ENCODE data around the gene MAN2B2. TPM values are rescaled to one million over a fixed set of nuclear protein-coding genes. Genes with fewer than 3 reads are reported as not detected.

MAN2B2 gene
- total RNA-seq, 1 experiment from 2014 or later: 5.9 TPM

DNA sequence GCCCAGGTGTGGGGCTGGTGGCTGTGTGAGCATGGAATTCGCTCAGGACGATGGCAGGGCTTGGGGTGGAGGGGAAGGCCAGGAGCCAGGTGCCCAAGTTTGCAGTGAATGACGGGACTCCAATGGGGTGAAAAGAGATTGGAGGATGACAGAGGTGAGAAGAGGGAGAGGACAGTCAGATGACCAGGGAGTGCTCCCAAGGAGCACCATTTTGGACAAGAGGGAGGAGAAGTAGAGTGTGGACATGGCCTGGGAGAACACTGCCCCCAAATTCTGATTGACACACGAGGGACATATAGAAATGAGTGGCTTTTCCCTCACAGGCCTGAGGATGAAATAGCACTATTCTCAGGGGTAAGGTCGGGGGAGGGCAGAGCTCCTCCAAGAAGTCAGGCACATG lies 72.2 kb downstream of the MAN2B2 start:
- Histone ChIP-seq H4K8ac (replicated peaks; ENCODE audit: insufficient read length, low read depth, low read length) (no peak overlapping the region), H3K27ac (ENCODE audit: insufficient read length, low read depth, low read length) (no peak overlapping the region), H3K4me2 (ENCODE audit: insufficient read depth, insufficient read length, low read length) (no peak overlapping the region), H3K23ac (ENCODE audit: insufficient read length, low read depth, low read length) (no peak overlapping the region), H3K27me3 (ENCODE audit: insufficient read depth, low read length) (no peaks in the 10 kb centered on the region), H4K91ac (ENCODE audit: insufficient read length, low read depth, low read length) (no peak overlapping the region), H2BK20ac (ENCODE audit: low read depth, low read length, poor library complexity, severe bottlenecking) (no peak overlapping the region), H2BK120ac (ENCODE audit: low read depth, low read length, poor library complexity, severe bottlenecking) (no peak overlapping the region), H2BK5ac (ENCODE audit: insufficient read length, low read length) (no peak overlapping the region), H3K18ac (ENCODE audit: insufficient read length, low read depth, low read length) (no peak overlapping the region), H3K79me2 (ENCODE audit: insufficient read depth, low read length) (no peaks in the 10 kb centered on the region), H3T11ph (ENCODE audit: low read length) (no peak overlapping the region), H3K9ac (ENCODE audit: extremely low read depth, insufficient read length, low read length) (no peak overlapping the region), H2BK15ac (ENCODE audit: low read depth, low read length) (no peak overlapping the region), H3K9me3 (ENCODE audit: control insufficient read depth, low read depth, low read length) (no peaks in the 10 kb centered on the region), H4K5ac (ENCODE audit: insufficient read length, low read depth, low read length) (no peak overlapping the region), H4K20me1 (ENCODE audit: control insufficient read depth, insufficient read depth, insufficient read length) (no peaks in the 10 kb centered on the region), H3K79me1 (ENCODE audit: insufficient read depth, low read depth, low read length, poor library complexity, severe bottlenecking) (no peaks in the 10 kb centered on the region), H3K14ac (ENCODE audit: insufficient read depth, low read length) (no peak overlapping the region), H3K23me2 (ENCODE audit: insufficient read length, low read depth, low read length, poor library complexity, severe bottlenecking) (no peaks in the 10 kb centered on the region), H2BK12ac (ENCODE audit: insufficient read length, low read depth, low read length) (no peak overlapping the region), H3K4me1 (ENCODE audit: insufficient read depth, low read length) (no peaks in the 10 kb centered on the region), H2AK5ac (ENCODE audit: insufficient read length, low read length) (no peak overlapping the region), H3K4ac (ENCODE audit: low read depth, low read length) (no peak overlapping the region), H2AFZ (ENCODE audit: low read length) (no peak overlapping the region), H3K56ac (ENCODE audit: insufficient read length, low read depth, low read length) (no peak overlapping the region)
- no CpG with 5 or more reads among the region's 5 CpGs for WGBS (ENCODE audit: extremely low coverage, insufficient read length, low lambda C conversion rate)
- peaks cover 10% of the 10 kb centered on the region in 2 experiments for H3K4me1 Mint-ChIP-seq
- H3K27me3 Mint-ChIP-seq (ENCODE audit: low read depth): peaks cover 4% of the 10 kb centered on the region; the same call in 1 of the 2 replicates
- no peaks in the 10 kb centered on the region for H3K9me3 Mint-ChIP-seq
- H3K27ac Mint-ChIP-seq: no peak overlapping the region
- H3K4me3 Mint-ChIP-seq: peak overlapping the region in 1 of 2 experiments; percentile 15; a peak in 1 of 5 replicates
- peaks cover 5 to 9% (median 8%) of the 10 kb centered on the region in 3 experiments; a peak in 6 of 7 replicates for H3K36me3 Mint-ChIP-seq (ENCODE audit: insufficient read depth in 1 of 3, low read depth in 3 of 3)
- TF ChIP-seq, protein P1, sequence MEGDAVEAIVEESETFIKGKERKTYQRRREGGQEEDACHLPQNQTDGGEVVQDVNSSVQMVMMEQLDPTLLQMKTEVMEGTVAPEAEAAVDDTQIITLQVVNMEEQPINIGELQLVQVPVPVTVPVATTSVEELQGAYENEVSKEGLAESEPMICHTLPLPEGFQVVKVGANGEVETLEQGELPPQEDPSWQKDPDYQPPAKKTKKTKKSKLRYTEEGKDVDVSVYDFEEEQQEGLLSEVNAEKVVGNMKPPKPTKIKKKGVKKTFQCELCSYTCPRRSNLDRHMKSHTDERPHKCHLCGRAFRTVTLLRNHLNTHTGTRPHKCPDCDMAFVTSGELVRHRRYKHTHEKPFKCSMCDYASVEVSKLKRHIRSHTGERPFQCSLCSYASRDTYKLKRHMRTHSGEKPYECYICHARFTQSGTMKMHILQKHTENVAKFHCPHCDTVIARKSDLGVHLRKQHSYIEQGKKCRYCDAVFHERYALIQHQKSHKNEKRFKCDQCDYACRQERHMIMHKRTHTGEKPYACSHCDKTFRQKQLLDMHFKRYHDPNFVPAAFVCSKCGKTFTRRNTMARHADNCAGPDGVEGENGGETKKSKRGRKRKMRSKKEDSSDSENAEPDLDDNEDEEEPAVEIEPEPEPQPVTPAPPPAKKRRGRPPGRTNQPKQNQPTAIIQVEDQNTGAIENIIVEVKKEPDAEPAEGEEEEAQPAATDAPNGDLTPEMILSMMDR (conservative IDR thresholded peaks at IDR 0.05): no peak
- no peak for DNase-seq

Data from H9 (cell line).